Suprapubic skin (tissue), 4 donors: Measurements from ENCODE around the gene MCTS1. TPM values are rescaled to one million over a fixed set of nuclear protein-coding genes. Genes with fewer than 3 reads are reported as not detected.

ENCODE experiments used
- total RNA-seq, 4 donors: library from RNA; depleted of rRNA; stranded (reverse); fragments of >200 nt; gene quantifications; one replicate each; pipeline ENCODE4 v1.1.0, GENCODE V29; 2016

Gene MCTS1
- total RNA-seq, 4 donors from 2014 or later = 17.6 to 25.7 (median 21.5) TPM

Other genes starting within 250 kb of the MCTS1 start
- not detected for gene ATP1B4, start 242.0 kb upstream of the MCTS1 start, total RNA-seq
- 100 to 1,000 TPM; 119 to 154 (median 131) TPM for gene LAMP2, start 134.8 kb upstream of the MCTS1 start, total RNA-seq
- gene CUL4B, start 43.1 kb upstream of the MCTS1 start, total RNA-seq = 10 to 100 TPM; 18.6 to 47.2 (median 28.4) TPM
- gene C1GALT1C1, start 26.0 kb downstream of the MCTS1 start, total RNA-seq = 10 to 100 TPM in 3 of 4 donors, 1 to 10 TPM in 1; 9.1 to 12.7 (median 10.4) TPM